ELF-1 (cell line): ENCODE data around the gene DGCR8.

Experiments
- DNase-seq: peaks from one replicate; pipeline ENCODE4 v3.0.0-alpha.2; 2016; ENCODE audit warnings: low read depth, low spot score

Gene DGCR8

DNA sequence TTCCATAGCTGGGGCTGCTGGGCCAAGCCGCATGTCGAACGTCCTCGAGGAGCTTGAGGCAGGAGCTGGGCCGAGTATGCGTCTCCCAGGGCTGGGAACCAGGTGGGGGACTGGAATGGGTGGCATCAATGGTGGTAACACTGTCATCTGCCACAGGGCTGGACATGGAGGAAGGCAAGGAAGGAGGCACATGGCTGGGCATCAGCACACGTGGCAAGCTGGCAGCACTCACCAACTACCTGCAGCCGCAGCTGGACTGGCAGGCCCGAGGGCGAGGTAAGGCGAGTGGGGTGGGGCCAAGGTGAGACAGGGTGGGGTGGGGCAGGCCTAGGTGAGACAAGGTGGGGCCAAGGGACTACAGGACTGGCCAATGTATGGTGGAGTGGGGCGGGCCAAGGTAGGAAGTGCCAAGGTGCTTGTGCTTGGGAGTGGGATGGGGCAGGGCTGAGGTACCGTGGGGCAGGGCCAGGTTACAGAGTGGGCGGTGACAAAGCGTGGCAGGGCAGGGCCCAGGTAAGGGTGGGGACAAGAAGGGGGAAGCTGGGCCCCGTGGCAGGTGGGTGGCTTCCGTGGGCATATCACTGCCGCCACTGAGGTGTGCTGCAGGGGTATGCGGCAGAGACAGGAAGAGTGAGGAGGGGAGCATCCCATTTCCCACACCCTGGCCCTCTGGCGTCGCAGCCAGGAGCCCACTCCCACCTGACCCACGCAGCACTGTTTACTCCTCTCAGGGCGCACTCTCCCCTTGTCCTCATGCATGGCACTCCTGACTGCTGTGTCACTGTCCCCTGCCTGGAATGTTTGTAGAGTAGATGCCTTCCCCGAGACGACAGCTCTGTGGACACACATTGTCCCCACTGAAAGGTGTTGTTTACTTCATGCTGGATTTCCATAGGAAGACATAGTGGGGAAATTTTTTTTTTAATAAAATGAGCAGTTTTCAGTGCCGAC is 27.5 kb upstream of the DGCR8 start:
- DNase-seq, result no peak

GRCh38 chr22:20053407-20054033 is 26.5 kb upstream of the DGCR8 start:
- DNase-seq, result no peak

DNA sequence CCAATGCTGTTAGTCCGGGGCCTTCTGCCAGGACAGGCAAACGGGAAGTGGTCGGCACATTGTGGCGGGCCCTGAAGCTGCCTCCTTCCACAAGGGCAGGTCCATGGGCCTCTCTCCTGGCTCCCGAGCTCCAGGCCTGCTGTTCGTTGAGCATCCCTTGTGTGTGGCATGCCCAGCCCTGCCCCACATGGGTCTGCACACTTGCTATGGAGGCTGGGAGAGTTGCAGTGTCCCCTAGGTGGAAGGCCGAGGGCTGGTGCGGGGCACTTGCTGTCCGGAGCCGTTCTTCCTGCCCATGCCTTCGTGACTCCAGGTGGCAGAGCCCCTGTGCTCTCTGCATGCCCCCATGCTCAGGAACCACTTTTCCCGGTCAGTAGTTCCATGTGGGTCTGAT is 26.0 kb upstream of the DGCR8 start:
- no peak for DNase-seq

DNA sequence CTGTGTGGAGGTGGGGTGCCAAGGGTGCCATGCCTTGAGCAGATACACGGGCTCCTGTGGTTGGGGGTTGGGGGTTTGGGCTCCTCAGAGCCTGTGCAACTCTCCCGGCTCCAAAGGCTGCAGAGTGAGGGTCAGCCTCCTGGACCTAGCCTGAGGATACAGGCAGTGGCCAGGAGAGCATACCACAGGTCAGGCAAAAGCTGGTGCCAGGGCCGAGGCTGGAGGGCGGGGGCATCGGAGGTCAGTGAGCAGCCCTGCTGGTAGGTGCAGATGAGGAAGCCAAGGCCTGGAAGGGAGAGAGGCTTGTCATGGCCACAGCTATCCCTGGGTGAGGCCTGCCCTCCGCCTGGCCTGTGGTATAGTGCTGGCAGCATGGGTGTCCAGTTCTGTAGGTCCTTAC is 25.6 kb upstream of the DGCR8 start:
- no peak for DNase-seq

DNA sequence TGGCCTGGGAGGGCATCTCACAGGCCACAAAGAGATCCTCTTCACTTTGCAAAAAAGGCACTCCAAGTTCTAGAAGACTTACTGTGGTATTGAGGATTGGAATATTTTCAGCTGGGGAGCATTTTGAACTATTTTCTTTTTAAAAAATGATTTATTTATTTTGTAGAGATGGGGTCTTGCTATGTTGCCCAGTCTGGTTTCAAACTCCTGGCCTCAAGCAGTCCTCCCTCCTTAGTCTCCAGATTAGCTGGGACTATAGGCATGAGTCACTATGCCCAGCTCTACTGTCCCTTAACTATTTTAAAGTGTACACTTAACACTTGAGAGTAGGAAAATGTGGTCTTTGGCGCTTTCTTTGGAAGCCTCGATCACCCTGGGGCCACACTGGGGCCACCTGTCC is 24.9 kb upstream of the DGCR8 start:
- no peak for DNase-seq

GRCh38 chr22:20055654-20056053 is 24.4 kb upstream of the DGCR8 start:
- no peak for DNase-seq

- DNase-seq, result no peak
Measured at GRCh38 chr22:20056161-20056560, 23.9 kb upstream of the DGCR8 start.

- no peak for DNase-seq
Measured at GRCh38 chr22:20056696-20057386, 23.2 kb upstream of the DGCR8 start.

DNA sequence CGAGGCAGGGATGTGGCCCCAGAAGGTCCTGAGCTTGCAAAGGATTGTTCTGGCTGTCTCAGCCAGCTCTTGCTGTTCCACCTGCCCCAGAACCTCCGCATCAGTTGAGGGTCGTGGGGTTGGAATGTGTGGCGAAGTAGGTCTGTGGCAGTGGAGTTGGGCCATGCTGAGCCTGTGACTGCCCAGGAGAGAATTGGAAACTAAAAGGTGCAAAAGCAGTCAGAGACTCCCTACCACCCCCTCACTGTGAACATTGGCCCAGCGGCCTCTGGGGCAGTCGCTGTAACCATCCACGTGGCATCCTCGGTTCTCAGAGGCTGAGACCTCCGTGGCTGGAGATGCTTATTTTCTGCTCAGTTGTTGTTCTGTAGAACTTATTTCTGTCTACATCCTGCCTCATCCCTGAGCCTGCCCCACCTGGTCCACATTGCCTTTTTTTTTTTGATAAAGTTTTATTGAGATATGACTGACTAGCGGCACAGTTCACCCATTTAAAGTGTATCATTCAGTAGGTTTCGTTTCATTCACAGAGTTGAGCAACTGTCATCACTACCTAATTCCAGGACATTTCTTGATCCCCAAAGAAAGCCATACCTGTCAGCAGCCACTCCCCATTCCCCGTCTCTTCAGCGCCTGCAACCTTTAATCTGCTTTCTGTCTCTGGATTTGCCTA is 22.3 kb upstream of the DGCR8 start:
- DNase-seq, result no peak

DNA sequence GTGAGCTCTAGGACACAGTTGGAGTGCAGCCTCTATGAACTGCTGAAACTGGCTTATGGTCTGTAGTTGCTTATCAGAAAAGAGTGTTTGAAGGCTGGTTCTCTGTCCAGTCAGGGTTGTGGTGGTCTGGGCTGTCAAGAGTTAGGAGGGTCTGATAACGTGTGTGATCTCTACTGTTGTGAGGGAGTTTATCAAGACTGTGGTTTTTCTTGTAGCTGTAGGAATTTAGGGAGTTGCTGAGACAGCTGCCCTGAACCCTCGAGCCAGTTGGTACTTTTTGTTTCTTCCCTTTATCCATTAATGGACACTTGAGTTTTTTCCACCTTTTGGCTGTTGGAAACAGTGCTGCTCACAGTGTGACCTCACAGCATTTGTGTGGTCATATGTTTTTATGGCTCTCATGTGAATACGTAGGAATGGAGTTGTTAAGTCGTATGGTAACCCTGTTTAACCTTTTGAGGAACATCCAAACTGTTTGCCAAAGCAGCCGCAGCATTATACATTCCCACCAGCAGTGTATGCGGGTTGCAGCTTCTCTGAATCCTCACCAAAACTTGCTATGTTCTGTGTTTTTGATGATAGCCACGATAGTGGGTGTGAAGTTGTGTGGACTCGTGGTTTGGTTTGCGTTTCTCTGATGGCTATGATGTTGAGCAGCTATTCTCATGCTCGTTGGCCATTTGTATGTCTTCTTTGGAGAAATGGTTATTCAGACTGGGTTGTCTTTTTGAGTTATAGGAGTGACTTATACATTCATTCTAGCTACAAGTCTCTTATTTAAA is 20.9 kb upstream of the DGCR8 start:
- DNase-seq, result no peak

DNA sequence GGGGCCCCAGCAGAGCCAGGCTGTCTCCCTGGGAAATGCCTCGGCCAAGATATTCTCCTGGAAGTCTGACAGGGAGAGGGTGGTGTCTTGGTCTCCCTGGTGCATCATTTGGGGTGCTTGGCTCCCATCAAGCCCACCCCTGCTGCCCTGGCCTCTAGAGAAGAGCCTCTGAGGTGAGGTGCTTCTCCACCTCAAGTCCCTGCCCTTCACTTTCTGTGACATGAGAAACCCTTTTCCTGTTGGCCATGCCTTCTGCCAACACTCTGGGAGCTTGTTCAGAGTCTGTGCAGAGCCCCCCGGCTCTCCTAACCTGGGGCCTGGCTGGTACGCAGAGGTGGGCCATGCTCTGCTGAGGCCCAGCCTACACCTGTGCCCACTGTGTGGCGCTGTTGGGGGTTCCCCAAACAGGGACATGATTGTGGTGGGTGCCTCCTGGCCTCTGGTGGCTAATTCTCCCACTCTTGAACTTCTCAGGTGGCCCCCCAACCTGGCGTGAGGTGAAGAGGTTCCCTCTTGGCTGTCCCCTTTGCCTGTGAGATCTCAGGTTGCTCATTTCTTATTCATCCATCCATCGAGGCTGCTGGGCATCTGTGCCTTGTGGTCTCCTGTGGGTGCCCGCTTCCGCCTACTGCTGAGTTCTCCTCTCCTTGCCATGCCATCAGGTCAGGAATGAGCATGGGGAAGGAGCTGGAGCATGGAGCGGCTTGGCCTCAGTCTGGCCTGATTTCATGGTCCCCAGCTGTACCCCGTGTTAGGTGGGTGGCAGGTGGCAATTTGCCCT is 19.2 kb upstream of the DGCR8 start:
- DNase-seq, result no peak

DNA sequence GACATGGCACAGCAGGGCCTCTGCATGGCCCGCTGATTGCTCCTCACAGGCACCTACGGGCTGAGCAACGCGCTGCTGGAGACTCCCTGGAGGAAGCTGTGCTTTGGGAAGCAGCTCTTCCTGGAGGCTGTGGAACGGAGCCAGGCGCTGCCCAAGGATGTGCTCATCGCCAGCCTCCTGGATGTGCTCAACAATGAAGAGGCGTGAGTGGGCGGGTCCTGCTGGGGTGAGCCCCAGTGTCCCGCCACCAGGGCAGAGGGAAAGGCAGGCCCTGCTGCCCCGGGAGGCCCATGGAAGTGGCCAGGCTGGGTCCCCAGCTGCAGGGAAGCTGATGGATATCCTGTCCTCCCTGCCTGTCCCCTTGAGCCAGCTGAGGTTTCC is 18.6 kb upstream of the DGCR8 start:
- no peak for DNase-seq

GRCh38 chr22:20062043-20062765 is 17.8 kb upstream of the DGCR8 start:
- no peak for DNase-seq

- peak; percentile 47 for DNase-seq
Measured at GRCh38 chr22:20062766-20063083, 17.3 kb upstream of the DGCR8 start.

GRCh38 chr22:20063271-20064139 is 16.5 kb upstream of the DGCR8 start:
- no peak for DNase-seq

DNA sequence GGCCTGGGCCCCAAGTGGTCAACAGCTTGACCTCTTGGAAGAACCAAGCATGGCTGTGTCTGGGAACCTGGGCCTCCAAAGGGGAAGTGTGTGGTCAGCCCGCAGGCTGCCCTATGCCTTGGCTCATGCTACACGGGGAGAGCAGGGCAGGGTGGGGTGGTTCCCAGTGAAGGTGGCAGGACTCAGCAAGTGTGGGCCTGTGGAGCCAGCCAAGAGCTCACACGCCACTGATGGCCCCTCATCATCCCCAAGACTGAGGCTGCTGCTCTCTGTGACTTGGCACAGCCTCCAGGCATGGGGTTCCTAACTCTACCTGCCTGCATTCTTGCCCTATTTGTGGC is 15.9 kb upstream of the DGCR8 start:
- DNase-seq, result no peak

DNA sequence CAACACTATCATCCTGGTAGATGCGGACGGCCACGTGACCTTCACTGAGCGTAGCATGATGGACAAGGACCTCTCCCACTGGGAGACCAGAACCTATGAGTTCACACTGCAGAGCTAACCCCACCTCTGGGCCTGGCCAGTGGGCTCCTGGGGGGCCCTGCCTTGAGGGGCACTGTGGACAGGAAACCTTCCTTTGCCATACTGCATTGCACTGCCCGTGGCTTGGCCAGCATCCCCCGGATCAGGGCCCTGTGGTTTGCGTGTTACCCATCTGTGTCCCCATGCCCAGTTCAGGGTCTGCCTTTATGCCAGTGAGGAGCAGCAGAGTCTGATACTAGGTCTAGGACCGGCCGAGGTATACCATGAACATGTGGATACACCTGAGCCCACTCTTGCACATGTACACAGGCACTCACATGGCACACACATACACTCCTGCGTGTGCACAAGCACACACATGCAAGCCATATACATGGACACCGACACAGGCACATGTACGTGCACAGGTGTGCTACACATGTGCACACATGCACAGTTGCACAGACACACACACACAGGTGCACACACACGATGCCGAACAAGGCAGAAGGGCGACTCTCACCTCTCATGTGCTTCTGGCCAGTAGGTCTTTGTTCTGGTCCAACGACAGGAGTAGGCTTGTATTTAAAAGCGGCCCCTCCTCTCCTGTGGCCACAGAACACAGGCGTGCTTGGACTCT is 15.3 kb upstream of the DGCR8 start:
- no peak for DNase-seq

DNA sequence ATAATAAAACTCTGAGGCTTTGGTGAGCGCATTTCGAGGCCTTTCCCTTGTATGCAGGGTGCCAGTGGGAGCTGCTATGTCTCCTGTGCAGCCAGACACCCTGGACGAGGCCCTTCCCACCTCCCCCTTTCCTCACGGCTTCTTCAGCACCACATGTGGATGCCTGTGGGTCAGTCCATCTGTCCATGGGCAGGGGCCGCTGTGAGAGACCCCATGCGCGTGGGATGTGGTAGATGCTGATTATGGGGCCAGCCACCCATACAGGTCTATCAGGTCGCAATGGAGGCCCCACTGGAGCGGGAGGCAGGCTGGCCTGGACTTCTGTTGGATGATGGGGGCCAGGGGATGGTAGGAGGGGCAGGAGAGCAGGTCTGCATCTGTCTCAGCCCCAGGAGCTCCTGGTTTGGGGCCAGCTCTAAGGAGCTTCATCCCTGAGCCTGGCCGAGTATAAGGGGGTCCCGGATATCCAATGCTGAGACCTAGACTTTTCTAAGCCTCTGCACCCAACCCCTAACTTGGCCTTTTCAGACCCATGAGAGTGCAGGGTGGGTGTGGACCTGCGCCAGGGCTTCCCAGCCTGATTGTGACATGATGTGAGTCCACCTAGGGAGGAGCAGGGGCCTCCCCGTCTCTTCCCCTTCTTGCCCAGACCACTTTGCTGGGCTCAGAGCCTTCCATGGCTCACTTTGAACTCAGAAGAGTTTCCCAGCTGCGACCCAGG is 14.0 kb upstream of the DGCR8 start:
- DNase-seq, result no peak
